ENCODE data around the gene TNFRSF21. TPM values are rescaled to one million over a fixed set of nuclear protein-coding genes. Genes with fewer than 3 reads are reported as not detected.

Gene TNFRSF21
- total and polyA plus RNA-seq, 2 of the 8 experiments (the other 6 are each of a cell fraction or from before 2014, with no cell fraction given) = 16.4 to 52.7 TPM

GRCh38 chr6:47242483-47243386 lies 67.0 kb downstream of the TNFRSF21 start:
- Histone ChIP-seq H2BK12ac (ENCODE audit: low read depth, low read length) (no peak overlapping the region), H2BK5ac (ENCODE audit: low read depth, low read length) (no peak overlapping the region), H3K36me3 (ENCODE audit: control insufficient read depth in 2 of 4, insufficient read depth in 4 of 4, low read length in 3 of 4) (peaks cover 0 to 5% (median 1%) of the 10 kb centered on the region in 4 experiments; a peak in 2 of 8 replicates), H3K79me2 (ENCODE audit: control insufficient read depth in 1 of 2, insufficient read depth in 2 of 2, low read length in 2 of 2) (peaks cover 0 to 35% of the 10 kb centered on the region in 2 experiments; a peak in 2 of 4 replicates), H3K9me3 (ENCODE audit: insufficient read depth in 2 of 2, low read depth in 1 of 2, low read length in 1 of 2) (no peaks in the 10 kb centered on the region), H3K18ac (ENCODE audit: extremely low read depth, low read length) (no peak overlapping the region), H3K23ac (ENCODE audit: insufficient read length) (no peak overlapping the region), H3K4me1 (replicated peaks in 1 of 4; ENCODE audit: control insufficient read depth in 3 of 4, insufficient read depth in 4 of 4, low read length in 3 of 4) (peaks cover 0 to 7% (median 3%) of the 10 kb centered on the region in 4 experiments; a peak in 2 of 7 replicates), H2AK5ac (ENCODE audit: low read depth, low read length) (no peak overlapping the region), H3K4me3 (ENCODE audit: extremely low read depth in 1 of 4, insufficient read depth in 2 of 4, low read depth in 3 of 4, low read length in 4 of 4) (no peak overlapping the region), H4K8ac (ENCODE audit: extremely low read depth, insufficient read depth, low read length) (no peak overlapping the region; the same call in 1 of the 2 replicates), H2BK15ac (ENCODE audit: low read length) (no peak overlapping the region), H3K27ac (ENCODE audit: low read depth, low read length) (peak overlapping the region; percentile 9; the same call in 1 of the 2 replicates), H3K27me3 (replicated peaks in 1 of 4; ENCODE audit: control insufficient read depth in 3 of 4, extremely low read depth in 1 of 4, insufficient read depth in 3 of 4, low read length in 3 of 4) (no peaks in the 10 kb centered on the region), H3K23me2 (ENCODE audit: low read depth, low read length) (no peaks in the 10 kb centered on the region), H4K20me1 (replicated peaks in 1 of 2; ENCODE audit: control insufficient read depth in 1 of 2, insufficient read depth in 2 of 2, low read length in 2 of 2) (no peaks in the 10 kb centered on the region), H4K5ac (ENCODE audit: insufficient read length, low read depth, low read length) (no peak overlapping the region), H3K4me2 (ENCODE audit: insufficient read depth in 1 of 2, low read depth in 2 of 2, low read length in 2 of 2) (no peak overlapping the region), H3K9ac (replicated peaks in 1 of 4; ENCODE audit: extremely low read depth in 1 of 4, low read depth in 3 of 4, low read length in 3 of 4) (no peak overlapping the region), H3K4ac (replicated peaks; ENCODE audit: insufficient read length, low read depth, low read length) (no peak overlapping the region), H3K14ac (ENCODE audit: insufficient read length) (no peak overlapping the region), H2BK20ac (ENCODE audit: low read length) (no peak overlapping the region), H3K79me1 (ENCODE audit: low read depth, low read length) (no peaks in the 10 kb centered on the region; the same call in 1 of the 2 replicates), H4K91ac (replicated peaks; ENCODE audit: insufficient read length, low read length) (no peak overlapping the region), H2BK120ac (replicated peaks; ENCODE audit: low read depth, low read length) (no peak overlapping the region), H3K56ac (replicated peaks; ENCODE audit: insufficient read length, low read depth, low read length) (no peak overlapping the region), H2AFZ (ENCODE audit: low read length) (no peak overlapping the region)
- TF ChIP-seq ZNF274 (IDR thresholded peaks at IDR 0.05; ENCODE audit: borderline replicate concordance, extremely low read depth, low read length) = no peak
- no peak for TF ChIP-seq POLR2AphosphoS5 (IDR thresholded peaks at IDR 0.05; ENCODE audit: low read depth, low read length)
- TF ChIP-seq E2F6 (IDR thresholded peaks at IDR 0.05) = no peak
- TF ChIP-seq MAFK (IDR thresholded peaks at IDR 0.05; ENCODE audit: low read depth, low read length) = no peak
- no peak for TF ChIP-seq KDM1A (IDR thresholded peaks at IDR 0.05; ENCODE audit: borderline replicate concordance, low read length)
- TF ChIP-seq SAP30 (IDR thresholded peaks at IDR 0.05; ENCODE audit: insufficient read depth, insufficient replicate concordance, low read length) = no peak
- no peak for TF ChIP-seq RNF2 (IDR thresholded peaks at IDR 0.05; ENCODE audit: borderline replicate concordance, low read depth, low read length, missing control alignments, poor library complexity, severe bottlenecking)
- TF ChIP-seq SP4 (IDR thresholded peaks at IDR 0.05; ENCODE audit: low read length) = no peak
- no peak for TF ChIP-seq TAF1 (IDR thresholded peaks at IDR 0.05; ENCODE audit: low read depth, low read length)
- POLR2A ChIA-PET (ENCODE audit: partially characterized antibody) = interaction anchor here (0.8 to 1.7 kb wide), 4 partner anchors 9 to 46 kb away, joined by 3 to 5 read pairs (median 4); no protein-coding TSS in a partner anchor
- WGBS, 2 experiments (ENCODE audit: extremely low coverage in 1 of 2, insufficient coverage in 1 of 2, insufficient read length in 1 of 2, insufficient replicate concordance in 2 of 2, low coverage in 1 of 2, low lambda C conversion rate in 2 of 2, missing lambda C conversion rate in 1 of 2) = 87% methylated on average over 14 of the region's 14 CpGs; no CpG with 5 or more reads in 1 of the 2 experiments
- peak in 1 of 2 experiments; percentile 19 for DNase-seq (ENCODE audit: low read depth in 1 of 2, low spot score in 2 of 2)
- CTCF ChIA-PET (ENCODE audit: partially characterized antibody) = interaction anchor here (0.7 to 1.7 kb wide), 2 partner anchors 9 to 160 kb away, joined by 3 to 5 read pairs; no protein-coding TSS in a partner anchor
- no peak for FAIRE-seq
